Spleen (tissue), 7 donors: ENCODE data around the gene SLC7A5.
"Not testable (repeated sequence)": the region's sequence is repeated elsewhere in the genome, so short reads cannot be mapped to it uniquely, and the experiment has no call there.

ENCODE experiments used
- POLR2A ChIP-seq, 3 donors: fragments of 450-650 bp; IDR thresholded peaks; one replicate each; pipeline ENCODE4 v1.5.1; 2017; ENCODE audit warnings: antibody characterized with exemption in 3 of 3, mild to moderate bottlenecking in 1 of 3
- POLR2AphosphoS5 ChIP-seq, 3 donors: sonication (generic); formaldehyde crosslinking; IDR thresholded peaks; one replicate each; pipeline ENCODE4 v1.5.1; 2017; ENCODE audit warnings: antibody characterized with exemption in 3 of 3
- TF ChIP-seq, protein P1 (sequence below), 11 experiments: fragments of 200-600 bp in 7 of 11; fragments of 450-650 bp in 4 of 11; sonication (generic) in 4 of 11; IDR thresholded peaks in 8 of 11; conservative IDR thresholded peaks in 3 of 11; 1 replicate in 7 of 11; 2 replicates in 4 of 11; pipeline versions ENCODE4 v1.4.0 to v1.8.0; 2016 to 2021; ENCODE audit warnings: antibody characterized with exemption in 11 of 11, inconsistent platforms in 4 of 11, mild to moderate bottlenecking in 1 of 11
- donor health status: DM: no; HTN: no; CAD: no; lungs with moderate emphysema.
- donor health status: DM: no; HTN: no; CAD: no.
- donor health status: DM: no; HTN: no; CAD: no.

DNA sequence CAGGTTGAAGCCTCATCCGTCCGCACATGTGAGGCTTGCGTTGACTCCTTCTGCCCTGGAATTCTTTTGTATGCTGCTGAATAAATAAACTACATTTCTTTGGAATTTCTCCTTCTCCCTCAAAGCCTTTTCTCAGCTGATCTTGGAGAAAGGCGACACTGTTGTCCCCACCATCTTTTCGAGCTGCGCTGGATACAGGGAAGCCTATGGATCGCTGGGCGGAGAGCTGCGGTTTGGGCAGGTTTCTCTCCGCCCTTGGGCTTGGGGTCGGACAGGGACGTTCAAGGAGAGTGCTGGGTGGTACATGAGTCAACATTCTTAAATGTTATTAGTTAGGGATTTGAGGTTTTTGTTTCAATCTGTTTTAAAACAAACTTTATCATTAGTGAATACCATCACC lies 31.2 kb upstream of the SLC7A5 start:
- TF ChIP-seq, protein P1, sequence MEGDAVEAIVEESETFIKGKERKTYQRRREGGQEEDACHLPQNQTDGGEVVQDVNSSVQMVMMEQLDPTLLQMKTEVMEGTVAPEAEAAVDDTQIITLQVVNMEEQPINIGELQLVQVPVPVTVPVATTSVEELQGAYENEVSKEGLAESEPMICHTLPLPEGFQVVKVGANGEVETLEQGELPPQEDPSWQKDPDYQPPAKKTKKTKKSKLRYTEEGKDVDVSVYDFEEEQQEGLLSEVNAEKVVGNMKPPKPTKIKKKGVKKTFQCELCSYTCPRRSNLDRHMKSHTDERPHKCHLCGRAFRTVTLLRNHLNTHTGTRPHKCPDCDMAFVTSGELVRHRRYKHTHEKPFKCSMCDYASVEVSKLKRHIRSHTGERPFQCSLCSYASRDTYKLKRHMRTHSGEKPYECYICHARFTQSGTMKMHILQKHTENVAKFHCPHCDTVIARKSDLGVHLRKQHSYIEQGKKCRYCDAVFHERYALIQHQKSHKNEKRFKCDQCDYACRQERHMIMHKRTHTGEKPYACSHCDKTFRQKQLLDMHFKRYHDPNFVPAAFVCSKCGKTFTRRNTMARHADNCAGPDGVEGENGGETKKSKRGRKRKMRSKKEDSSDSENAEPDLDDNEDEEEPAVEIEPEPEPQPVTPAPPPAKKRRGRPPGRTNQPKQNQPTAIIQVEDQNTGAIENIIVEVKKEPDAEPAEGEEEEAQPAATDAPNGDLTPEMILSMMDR (IDR thresholded peaks at IDR 0.05 in 8 of 11, conservative IDR thresholded peaks at IDR 0.05 in 3 of 11) = not testable (repeated sequence)
- TF ChIP-seq POLR2A, POLR2AphosphoS5 (IDR thresholded peaks at IDR 0.05): not testable (repeated sequence)
